ENCODE measurements around the gene ABLIM2. TPM values are rescaled to one million over a fixed set of nuclear protein-coding genes. Genes with fewer than 3 reads are reported as not detected.

Gene ABLIM2
- total RNA-seq, 3 donors from 2014 or later (not counting 1 experiment from before 2014, with no cell fraction given): 0.71 to 2.8 (median 1.3) TPM

DNA sequence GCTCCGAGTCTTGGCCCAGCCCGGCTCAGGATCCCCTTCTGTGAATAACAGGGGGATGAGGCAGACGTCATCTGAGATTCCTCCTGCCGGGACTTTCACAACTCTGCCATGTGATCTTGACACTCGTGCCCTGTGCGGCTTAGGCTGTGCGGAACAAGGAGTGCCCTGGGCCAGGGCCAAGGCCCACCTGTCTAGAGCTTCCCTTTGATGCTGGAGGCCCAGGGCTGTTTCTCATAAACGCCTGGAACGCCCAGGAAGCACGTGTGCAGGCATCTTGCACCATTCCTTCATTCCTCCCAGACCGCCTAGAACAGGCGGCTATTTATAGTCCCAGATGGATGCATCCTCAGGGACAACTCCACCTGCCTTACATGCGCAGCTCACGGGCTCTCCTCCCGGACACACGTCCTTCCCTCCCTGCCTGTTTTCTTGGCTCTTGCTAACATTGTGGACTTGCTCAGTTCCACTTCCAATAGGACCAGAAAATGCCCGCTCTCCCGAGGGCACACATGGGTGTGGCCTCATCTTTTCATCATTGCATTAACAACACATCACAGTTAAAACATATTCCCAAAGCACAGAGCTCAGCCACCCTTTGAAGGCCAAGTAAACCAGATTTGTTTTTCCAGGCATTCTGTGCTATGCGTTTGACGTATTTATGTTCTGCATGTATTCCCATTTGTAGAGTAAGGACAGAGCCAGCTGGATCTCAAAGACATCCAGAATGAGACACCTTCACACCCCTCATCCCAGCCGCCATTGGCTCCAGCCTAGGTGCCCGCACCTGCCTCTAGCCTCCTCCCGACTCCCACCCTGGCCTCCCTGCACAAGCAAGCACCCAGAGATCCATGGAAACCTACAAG lies 57.2 kb downstream of the ABLIM2 start:
- 83% methylated on average over 23 of the region's 23 CpGs for WGBS (ENCODE audit: insufficient coverage)
- peaks cover 7% of the 10 kb centered on the region in 2 donors for H3K27me3 Mint-ChIP-seq (ENCODE audit: low read depth in 2 of 2)
- no peaks in the 10 kb centered on the region for H3K36me3 Mint-ChIP-seq
- TF ChIP-seq, protein P1, sequence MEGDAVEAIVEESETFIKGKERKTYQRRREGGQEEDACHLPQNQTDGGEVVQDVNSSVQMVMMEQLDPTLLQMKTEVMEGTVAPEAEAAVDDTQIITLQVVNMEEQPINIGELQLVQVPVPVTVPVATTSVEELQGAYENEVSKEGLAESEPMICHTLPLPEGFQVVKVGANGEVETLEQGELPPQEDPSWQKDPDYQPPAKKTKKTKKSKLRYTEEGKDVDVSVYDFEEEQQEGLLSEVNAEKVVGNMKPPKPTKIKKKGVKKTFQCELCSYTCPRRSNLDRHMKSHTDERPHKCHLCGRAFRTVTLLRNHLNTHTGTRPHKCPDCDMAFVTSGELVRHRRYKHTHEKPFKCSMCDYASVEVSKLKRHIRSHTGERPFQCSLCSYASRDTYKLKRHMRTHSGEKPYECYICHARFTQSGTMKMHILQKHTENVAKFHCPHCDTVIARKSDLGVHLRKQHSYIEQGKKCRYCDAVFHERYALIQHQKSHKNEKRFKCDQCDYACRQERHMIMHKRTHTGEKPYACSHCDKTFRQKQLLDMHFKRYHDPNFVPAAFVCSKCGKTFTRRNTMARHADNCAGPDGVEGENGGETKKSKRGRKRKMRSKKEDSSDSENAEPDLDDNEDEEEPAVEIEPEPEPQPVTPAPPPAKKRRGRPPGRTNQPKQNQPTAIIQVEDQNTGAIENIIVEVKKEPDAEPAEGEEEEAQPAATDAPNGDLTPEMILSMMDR (IDR thresholded peaks at IDR 0.05): no peak
- Histone ChIP-seq H3K9me3 (ENCODE audit: control insufficient read depth, insufficient read depth, low read length) (no peaks in the 10 kb centered on the region), H3K36me3 (ENCODE audit: control insufficient read depth, insufficient read depth, low read length) (no peaks in the 10 kb centered on the region), H3K27me3 (ENCODE audit: control insufficient read depth, insufficient read depth, low read length) (no peaks in the 10 kb centered on the region), H3K27ac (ENCODE audit: low read length) (no peak overlapping the region), H3K4me1 (ENCODE audit: control insufficient read depth, insufficient read depth, low read length) (no peaks in the 10 kb centered on the region), H3K4me3 (ENCODE audit: low read length) (no peak overlapping the region)
- DNase-seq (no peak), ATAC-seq (no peak)
- H3K9me3 Mint-ChIP-seq: no peaks in the 10 kb centered on the region
- H3K4me3 Mint-ChIP-seq: no peak overlapping the region
- no peak overlapping the region for H3K27ac Mint-ChIP-seq
- no peaks in the 10 kb centered on the region for H3K4me1 Mint-ChIP-seq
- intact Hi-C loops (cut with micrococcal nuclease): no loop called here

DNA sequence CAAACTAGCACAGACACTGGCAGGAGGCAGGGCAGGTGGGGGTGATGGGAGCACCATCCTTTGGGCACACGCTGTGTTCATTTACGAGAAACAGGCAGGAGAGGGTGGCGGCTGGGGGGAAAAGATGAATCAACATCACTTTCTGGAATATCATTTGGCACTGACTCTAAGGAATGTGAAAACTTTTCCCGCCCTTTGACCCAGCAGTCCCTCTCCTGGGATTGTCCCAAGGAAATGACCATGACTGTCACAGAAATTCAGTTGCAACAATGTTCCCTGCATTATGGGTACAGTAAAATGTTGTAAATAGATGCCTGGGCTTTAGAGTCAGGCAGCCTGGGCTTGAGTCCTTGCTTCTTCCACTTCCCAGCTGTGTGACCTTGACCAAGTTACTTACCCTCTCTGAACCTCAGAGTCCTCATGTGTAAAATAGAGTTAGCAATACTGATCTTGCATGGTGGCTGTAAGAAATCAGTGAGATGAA lies 58.6 kb downstream of the ABLIM2 start:
- ATAC-seq (no peak), DNase-seq (no peak)
- no peaks in the 10 kb centered on the region for H3K9me3 ChIP-seq (ENCODE audit: control insufficient read depth, insufficient read depth, low read length)
- Mint-ChIP-seq H3K27ac (no peak overlapping the region), H3K4me3 (no peak overlapping the region), H3K27me3 (ENCODE audit: low read depth in 2 of 2) (peaks cover 2 to 5% of the 10 kb centered on the region in 2 donors), H3K4me1 (no peaks in the 10 kb centered on the region), H3K9me3 (peaks cover 0 to under 1% of the 10 kb centered on the region in 2 donors), H3K36me3 (no peaks in the 10 kb centered on the region)
- H3K4me1 ChIP-seq (ENCODE audit: control insufficient read depth, insufficient read depth, low read length): no peaks in the 10 kb centered on the region
- no peak overlapping the region for H3K27ac ChIP-seq (ENCODE audit: low read length)
- H3K27me3 ChIP-seq (ENCODE audit: control insufficient read depth, insufficient read depth, low read length): no peaks in the 10 kb centered on the region
- intact Hi-C loops (cut with micrococcal nuclease): no loop called here
- TF ChIP-seq, protein P1 (IDR thresholded peaks at IDR 0.05): no peak
- no peaks in the 10 kb centered on the region for H3K36me3 ChIP-seq (ENCODE audit: control insufficient read depth, insufficient read depth, low read length)
- no peak overlapping the region for H3K4me3 ChIP-seq (ENCODE audit: low read length)
- 85% methylated on average over 4 of the region's 4 CpGs for WGBS (ENCODE audit: insufficient coverage)

DNA sequence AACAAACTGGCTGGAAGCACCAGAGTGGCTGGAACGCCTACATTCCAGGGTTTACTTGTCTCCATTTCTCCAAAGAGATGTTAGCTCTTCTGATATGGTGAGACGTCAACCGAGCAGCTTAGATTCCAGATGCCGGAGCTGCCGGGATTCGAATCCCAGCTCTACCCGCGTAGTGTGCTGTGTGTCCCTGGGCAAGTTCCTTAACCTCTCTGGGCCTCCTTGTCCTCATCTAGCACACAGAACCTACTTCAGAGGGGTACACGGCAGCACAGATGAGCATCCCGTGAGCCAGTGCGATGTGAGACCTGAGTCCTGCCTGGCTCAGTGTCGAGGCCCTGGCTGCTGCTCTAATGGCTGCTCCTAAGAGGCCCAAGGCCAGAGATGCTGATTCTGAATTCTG lies 60.1 kb downstream of the ABLIM2 start:
- intact Hi-C loops (cut with micrococcal nuclease): no loop called here
- Mint-ChIP-seq H3K4me3 (no peak overlapping the region), H3K27ac (no peak overlapping the region), H3K27me3 (ENCODE audit: low read depth in 2 of 2) (peaks cover 0 to 2% of the 10 kb centered on the region in 2 donors), H3K4me1 (no peaks in the 10 kb centered on the region), H3K36me3 (peaks cover 9% of the 10 kb centered on the region), H3K9me3 (peaks cover 0 to 11% of the 10 kb centered on the region in 2 donors)
- 94% methylated on average over 12 of the region's 12 CpGs for WGBS (ENCODE audit: insufficient coverage)
- H3K36me3 ChIP-seq (ENCODE audit: control insufficient read depth, insufficient read depth, low read length): no peaks in the 10 kb centered on the region
- H3K27me3 ChIP-seq (ENCODE audit: control insufficient read depth, insufficient read depth, low read length): no peaks in the 10 kb centered on the region
- DNase-seq (no peak), ATAC-seq (no peak)
- no peak overlapping the region for H3K4me3 ChIP-seq (ENCODE audit: low read length)
- no peaks in the 10 kb centered on the region for H3K4me1 ChIP-seq (ENCODE audit: control insufficient read depth, insufficient read depth, low read length)
- peaks cover 5% of the 10 kb centered on the region for H3K9me3 ChIP-seq (ENCODE audit: control insufficient read depth, insufficient read depth, low read length)
- no peak overlapping the region for H3K27ac ChIP-seq (ENCODE audit: low read length)
- TF ChIP-seq, protein P1 (IDR thresholded peaks at IDR 0.05): no peak
